Ovary (tissue), 9 donors: ENCODE results near the gene ECD. TPM values are rescaled to one million over a fixed set of nuclear protein-coding genes. Genes with fewer than 3 reads are reported as not detected.
"Not testable (repeated sequence)": the region's sequence is repeated elsewhere in the genome, so short reads cannot be mapped to it uniquely, and the experiment has no call there.

Source experiments
- DNase-seq, 5 donors: peaks; one replicate each; pipeline ENCODE4 v3.0.0-alpha.2; 2019 to 2020
- H3K27ac ChIP-seq, 2 donors: fragments of 200-600 bp; one replicate each; pipeline versions ENCODE4 v1.5.1 to v1.8.0; 2019 to 2022
- H3K27me3 ChIP-seq: fragments of 200-600 bp; one replicate; pipeline ENCODE4 v1.8.0; 2022
- H3K36me3 ChIP-seq: fragments of 200-600 bp; sonication (generic); one replicate; pipeline ENCODE4 v1.5.1; 2019
- H3K4me1 ChIP-seq: one replicate; pipeline ENCODE4 v1.8.1; 2013; ENCODE audit warnings: mild to moderate bottlenecking, moderate library complexity; ENCODE audit not compliant: insufficient read depth
- H3K4me3 ChIP-seq: fragments of 200-600 bp; sonication (generic); one replicate; pipeline ENCODE4 v1.5.1; 2017
- H3K9me3 ChIP-seq, 2 donors: fragments of 200-600 bp in 1 of 2; sonication (generic) in 1 of 2; one replicate each; pipeline versions ENCODE4 v1.5.1 to v1.8.1; 2013 to 2019; ENCODE audit warnings: mild to moderate bottlenecking in 1 of 2, moderate library complexity in 1 of 2
- EP300 ChIP-seq: sonication (generic); formaldehyde crosslinking; IDR thresholded peaks from one replicate; pipeline ENCODE4 v1.6.1; 2017; ENCODE audit warnings: antibody characterized with exemption
- POLR2A ChIP-seq: fragments of 450-650 bp; IDR thresholded peaks from one replicate; pipeline ENCODE4 v1.6.1; 2017; ENCODE audit warnings: antibody characterized with exemption, mild to moderate bottlenecking, moderate library complexity
- WGBS, 3 donors: extraction: QIAGEN DNeasy Blood & Tissue Kit in 1 of 3; methylation state at CpG; one replicate each; pipeline versions ENCODE4 v1.1.5 to v1.1.7; 2013 to 2017; 5-methylcytosine and 5-hydroxymethylcytosine counted together
- intact Hi-C, 4 donors: fragments of 100-400 bp; cut with DNase I; formaldehyde crosslinking; loops; one replicate each; pipeline versions ENCODE4 v1.11.0 to v1.15.1; 2022 to 2023
- polyA plus RNA-seq, 2 donors: library from polyadenylated mRNA; stranded (reverse); fragments of 200-250 nt in 1 of 2; fragments of 350-450 nt in 1 of 2; fragmentation: Illumina TruSeq in 1 of 2; extraction: RNeasy Lipid Tissue Mini Kit (QIAGEN cat#74804) in 1 of 2; gene quantifications; one replicate each; pipeline ENCODE4 v1.2.3, GENCODE V29; 2013 to 2014
- total RNA-seq, 7 donors: library from RNA; depleted of rRNA in 2 of 7; stranded (reverse); fragments of >200 nt in 2 of 7; fragmentation: NEBNext Ultra II Directional in 3 of 7; extraction: Animal tissue kit (Norgen Biotek cat#: 25700) in 3 of 7; gene quantifications; one replicate each; pipeline versions ENCODE4 v1.1.0 to v1.2.4, GENCODE V29; 2016 to 2023
- TF ChIP-seq, protein P1 (sequence below), 3 donors: fragments of 450-650 bp in 2 of 3; fragments of 200-600 bp in 1 of 3; IDR thresholded peaks; one replicate each; pipeline versions ENCODE4 v1.5.1 to v1.8.0; 2016 to 2022; ENCODE audit warnings: antibody characterized with exemption in 3 of 3, mild to moderate bottlenecking in 1 of 3
- donor health status: DM: no; HTN: no; CAD: no; lungs with moderate emphysema.
- donor health status: DM: no; HTN: no; CAD: no.
- donor health status: Bipolar disorder and iron deficiency.
- donor health status: DM: yes; HTN: yes; CAD: no.
- donor health status: DM: no; HTN: no; CAD: no.
- donor health status: DM: yes; HTN: yes; CAD: no.

The ECD gene
- total and polyA plus RNA-seq, 9 donors = 14.7 to 28.2 (median 22.8) TPM

DNA sequence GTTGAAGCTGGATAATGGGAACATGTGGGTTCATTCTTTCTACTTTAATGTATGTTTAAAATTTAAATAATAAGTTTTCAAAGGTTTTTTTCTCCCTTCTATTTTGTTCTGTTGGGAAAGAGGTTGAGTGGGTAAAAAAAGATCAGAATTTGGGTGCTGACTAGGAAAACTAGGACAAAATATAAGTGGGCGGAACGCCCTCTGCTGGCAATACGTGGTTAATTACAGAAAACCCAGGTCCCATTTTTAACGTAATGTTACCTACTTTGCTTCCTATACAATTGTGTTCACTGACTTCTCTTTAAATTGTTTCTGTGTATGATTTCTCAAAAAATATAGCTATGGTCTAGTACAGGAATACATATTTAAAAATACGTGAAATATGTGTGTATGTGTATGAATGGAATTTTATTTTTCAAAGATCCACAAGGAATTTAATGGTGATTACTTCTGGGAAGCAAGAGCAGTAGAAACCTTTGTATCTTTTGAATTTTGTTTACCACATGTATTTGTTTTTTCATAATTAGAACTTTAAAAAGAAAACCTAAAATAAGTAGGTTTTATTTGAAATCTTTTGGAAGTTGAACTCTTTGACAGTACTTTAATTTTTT is 8.7 kb downstream of the ECD start:
- intact Hi-C loops = loop anchor here in 1 of 4 donors (2.0 kb wide), 1 partner anchor 62 kb away; the partner anchor contains the start of gene P4HA1
- no peaks in the 10 kb centered on the region for H3K36me3 ChIP-seq
- peak; percentile 42 to 74 (median 62) for DNase-seq

DNA sequence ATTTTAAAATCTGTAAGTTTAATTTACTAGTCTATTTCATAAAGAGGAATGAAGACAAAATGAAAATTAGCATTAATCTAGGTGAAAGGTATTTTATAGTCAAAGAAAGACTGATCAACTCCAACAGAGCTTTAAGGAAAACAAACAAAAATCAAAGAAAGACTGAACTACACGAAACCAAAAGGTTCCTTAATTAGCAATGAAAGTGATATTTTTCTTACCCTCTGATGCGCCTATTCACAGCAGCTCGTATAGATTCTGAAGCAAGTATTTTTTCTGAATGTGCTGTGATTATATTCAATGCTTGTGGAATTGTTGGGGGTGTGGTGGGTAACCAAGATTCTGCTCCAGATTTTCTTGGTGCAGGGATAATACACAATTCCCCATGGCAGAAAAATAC is 11.8 kb downstream of the ECD start:
- H3K36me3 ChIP-seq = no peaks in the 10 kb centered on the region
- no peak for DNase-seq

More for the DNA sequence above, 8.7 kb downstream of the ECD start:
- Histone ChIP-seq H3K4me1 (peaks cover 1% of the 10 kb centered on the region), H3K27me3 (no peaks in the 10 kb centered on the region), H3K9me3 (no peaks in the 10 kb centered on the region), H3K27ac (no peak overlapping the region), H3K4me3 (no peak overlapping the region)
- WGBS, 3 donors = 4 to 6% (median 6%) methylated on average over 5 of the region's 5 CpGs
- TF ChIP-seq, protein P1, sequence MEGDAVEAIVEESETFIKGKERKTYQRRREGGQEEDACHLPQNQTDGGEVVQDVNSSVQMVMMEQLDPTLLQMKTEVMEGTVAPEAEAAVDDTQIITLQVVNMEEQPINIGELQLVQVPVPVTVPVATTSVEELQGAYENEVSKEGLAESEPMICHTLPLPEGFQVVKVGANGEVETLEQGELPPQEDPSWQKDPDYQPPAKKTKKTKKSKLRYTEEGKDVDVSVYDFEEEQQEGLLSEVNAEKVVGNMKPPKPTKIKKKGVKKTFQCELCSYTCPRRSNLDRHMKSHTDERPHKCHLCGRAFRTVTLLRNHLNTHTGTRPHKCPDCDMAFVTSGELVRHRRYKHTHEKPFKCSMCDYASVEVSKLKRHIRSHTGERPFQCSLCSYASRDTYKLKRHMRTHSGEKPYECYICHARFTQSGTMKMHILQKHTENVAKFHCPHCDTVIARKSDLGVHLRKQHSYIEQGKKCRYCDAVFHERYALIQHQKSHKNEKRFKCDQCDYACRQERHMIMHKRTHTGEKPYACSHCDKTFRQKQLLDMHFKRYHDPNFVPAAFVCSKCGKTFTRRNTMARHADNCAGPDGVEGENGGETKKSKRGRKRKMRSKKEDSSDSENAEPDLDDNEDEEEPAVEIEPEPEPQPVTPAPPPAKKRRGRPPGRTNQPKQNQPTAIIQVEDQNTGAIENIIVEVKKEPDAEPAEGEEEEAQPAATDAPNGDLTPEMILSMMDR (IDR thresholded peaks at IDR 0.05) = peak; percentile 59 to 73 (median 66)
- no peak for TF ChIP-seq EP300

DNA sequence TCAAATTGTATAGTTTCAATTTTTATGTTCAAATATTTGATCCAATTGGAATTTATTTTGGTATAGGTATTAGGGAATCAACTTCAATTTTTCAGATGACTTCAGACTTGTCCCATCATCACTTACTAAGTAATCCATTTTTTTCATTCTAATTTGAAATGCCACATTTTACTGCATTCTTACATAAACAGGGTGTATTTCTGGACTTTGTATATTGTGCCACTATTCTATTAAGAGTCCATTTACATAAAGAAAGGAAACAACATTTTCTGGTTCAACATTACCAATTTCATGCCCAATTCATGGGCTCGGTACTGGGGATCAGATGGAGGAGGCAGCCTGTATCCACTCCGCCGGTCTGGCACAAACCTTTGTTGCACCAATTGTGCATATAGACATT is 15.8 kb downstream of the ECD start:
- 93 to 97% (median 97%) methylated on average over 3 of the region's 3 CpGs for WGBS, 3 donors
- no peak for DNase-seq
- Histone ChIP-seq H3K27me3 (no peaks in the 10 kb centered on the region), H3K36me3 (no peaks in the 10 kb centered on the region), H3K27ac (no peak overlapping the region), H3K4me3 (no peak overlapping the region), H3K4me1 (no peaks in the 10 kb centered on the region), H3K9me3 (no peaks in the 10 kb centered on the region)
- TF ChIP-seq, protein P1 (IDR thresholded peaks at IDR 0.05) = no peak
- no peak for TF ChIP-seq POLR2A
- no peak for TF ChIP-seq EP300
- intact Hi-C loops = no loop called here

More for the DNA sequence above, 11.8 kb downstream of the ECD start:
- 85 to 89% (median 87%) methylated on average over 3 of the region's 3 CpGs for WGBS, 3 donors
- TF ChIP-seq EP300 (no peak), POLR2A (no peak)
- TF ChIP-seq, protein P1 (IDR thresholded peaks at IDR 0.05) = no peak
- intact Hi-C loops = no loop called here
- Histone ChIP-seq H3K4me1 (no peaks in the 10 kb centered on the region), H3K9me3 (no peaks in the 10 kb centered on the region), H3K27me3 (no peaks in the 10 kb centered on the region), H3K27ac (no peak overlapping the region), H3K4me3 (no peak overlapping the region)

DNA sequence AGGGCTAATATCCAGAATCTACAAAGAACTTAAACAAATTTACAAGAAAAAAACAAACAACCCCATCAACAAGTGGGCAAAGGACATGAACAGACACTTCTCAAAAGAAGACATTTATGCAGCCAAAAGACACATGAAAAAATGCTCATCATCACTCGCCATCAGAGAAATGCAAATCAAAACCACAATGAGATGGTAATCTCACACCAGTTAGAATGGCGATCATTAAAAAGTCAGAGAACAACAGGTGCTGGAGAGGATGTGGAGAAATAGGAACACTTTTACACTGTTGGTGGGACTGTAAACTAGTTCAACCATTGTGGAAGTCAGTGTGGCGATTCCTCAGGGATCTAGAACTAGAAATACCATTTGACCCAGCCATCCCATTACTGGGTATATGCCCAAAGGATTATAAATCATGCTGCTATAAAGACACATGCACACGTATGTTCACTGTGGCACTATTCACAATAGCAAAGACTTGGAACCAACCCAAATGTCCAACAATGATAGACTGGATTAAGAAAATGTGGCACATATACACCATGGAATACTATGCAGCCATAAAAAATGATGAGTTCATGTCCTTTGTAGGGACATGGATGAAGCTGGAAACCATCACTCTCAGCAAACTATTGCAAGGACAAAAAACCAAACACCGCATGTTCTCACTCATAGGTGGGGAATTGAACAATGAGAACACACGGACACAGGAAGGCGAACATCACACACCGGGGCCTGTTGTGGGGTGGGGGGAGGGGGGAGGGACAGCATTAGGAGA is 17.0 kb downstream of the ECD start:
- H3K4me1 ChIP-seq, H3K27ac ChIP-seq, H3K36me3 ChIP-seq, H3K9me3 ChIP-seq, intact Hi-C loops, H3K27me3 ChIP-seq, DNase-seq, H3K4me3 ChIP-seq: not testable (repeated sequence)
- 95 to 98% (median 96%) methylated on average over 7 to 8 of the region's 8 CpGs for WGBS, 3 donors

DNA sequence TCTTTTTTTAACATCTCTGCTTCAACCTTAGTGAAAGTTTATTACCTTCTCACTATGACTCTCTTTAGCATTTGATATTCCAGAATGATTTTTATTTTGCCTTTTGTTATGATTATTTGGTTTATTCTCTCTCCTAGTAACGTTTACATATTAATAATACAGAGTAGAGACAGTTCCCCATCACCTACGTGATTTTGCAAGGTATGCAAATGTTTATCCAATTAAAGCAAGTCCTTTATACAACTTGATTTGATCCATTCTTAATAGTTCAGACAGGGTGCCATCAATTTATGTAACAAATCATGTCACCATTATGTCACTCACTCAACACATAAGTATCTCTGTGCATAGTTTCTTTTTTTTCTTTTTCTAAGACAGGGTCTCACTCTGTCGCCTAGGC is 26.2 kb downstream of the ECD start:
- TF ChIP-seq POLR2A (no peak), EP300 (no peak)
- TF ChIP-seq, protein P1 (IDR thresholded peaks at IDR 0.05) = no peak
- H3K36me3 ChIP-seq = no peaks in the 10 kb centered on the region
- no peaks in the 10 kb centered on the region for H3K4me1 ChIP-seq
- H3K27me3 ChIP-seq = no peaks in the 10 kb centered on the region
- H3K4me3 ChIP-seq = no peak overlapping the region
- intact Hi-C loops = no loop called here
- no peak overlapping the region for H3K27ac ChIP-seq
- no peaks in the 10 kb centered on the region for H3K9me3 ChIP-seq
- DNase-seq = no peak
- WGBS, 3 donors = 75 to 83% (median 79%) methylated on average over 3 of the region's 3 CpGs
